HG03196 (cell line): ENCODE measurements around the gene NLGN4X.

ENCODE experiments used
- ATAC-seq: cut with Tn5 transposase; IDR thresholded peaks from one replicate; pipeline ENCODE4 v1.9.1; 2021; ENCODE audit not compliant: unreplicated experiment

NLGN4X gene

DNA sequence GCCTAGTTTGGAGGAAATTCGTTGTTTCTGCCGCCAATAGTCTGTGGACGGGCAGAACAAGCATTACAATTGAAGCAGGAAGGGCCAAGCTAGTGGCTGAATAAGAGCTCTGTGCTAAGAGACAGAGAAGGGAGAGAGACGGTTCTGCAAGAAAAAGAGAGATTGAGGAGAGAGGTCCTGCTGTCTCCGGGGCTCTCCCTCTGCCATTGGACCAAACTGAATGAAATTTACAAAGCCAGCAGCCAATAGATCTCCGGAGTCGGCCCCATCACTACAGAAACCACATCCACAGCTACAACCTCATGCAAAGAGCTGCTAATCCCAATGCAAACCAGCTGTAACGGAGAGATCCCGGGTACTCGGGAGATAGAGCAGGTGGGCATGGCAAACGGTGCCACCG lies at the start of gene NLGN4X:
NLGN4X (minus strand) TSS at position 148 of the 400 bp plus-strand sequence. CDS start 77,401 bp downstream, outside the sequence.
- ATAC-seq = no peak

DNA sequence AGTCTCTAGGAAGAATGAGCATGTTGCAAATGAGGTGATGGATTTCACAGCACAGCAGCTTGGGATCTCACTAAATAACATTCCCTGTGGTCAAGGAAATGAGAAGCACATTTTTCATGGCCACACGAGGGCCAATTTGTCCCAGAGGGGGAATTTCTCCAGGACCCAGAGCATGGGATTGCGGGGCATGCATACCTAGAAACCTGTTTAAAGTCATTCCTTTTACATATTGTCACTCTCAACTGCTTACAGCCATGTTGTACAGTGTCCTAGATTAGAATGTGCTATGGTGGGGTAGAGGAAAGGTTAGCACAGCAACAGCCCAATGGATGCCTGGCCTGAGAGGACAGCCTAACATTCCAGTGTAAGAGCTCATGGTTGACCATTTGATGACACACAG lies 37.4 kb upstream of the NLGN4X start:
- ATAC-seq = no peak

DNA sequence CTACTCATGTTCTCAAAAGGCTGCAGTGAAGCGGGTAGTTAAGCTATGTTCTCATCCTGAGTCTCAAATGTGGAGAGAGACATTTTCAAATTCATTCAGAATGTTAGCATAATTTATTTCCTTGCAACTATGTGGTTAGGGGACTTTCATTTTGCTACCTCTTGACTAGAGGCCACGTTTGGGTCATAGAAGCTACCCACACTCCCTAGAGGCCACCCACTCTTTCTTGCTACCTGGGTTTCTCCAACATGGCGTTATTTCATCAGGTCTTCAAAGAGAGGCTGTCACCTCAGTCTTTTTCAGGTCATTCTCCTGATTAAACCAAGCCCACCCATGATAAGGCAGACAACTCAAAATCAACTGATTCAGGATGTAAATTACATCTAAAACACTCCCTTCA lies 34.3 kb upstream of the NLGN4X start:
- no peak for ATAC-seq

DNA sequence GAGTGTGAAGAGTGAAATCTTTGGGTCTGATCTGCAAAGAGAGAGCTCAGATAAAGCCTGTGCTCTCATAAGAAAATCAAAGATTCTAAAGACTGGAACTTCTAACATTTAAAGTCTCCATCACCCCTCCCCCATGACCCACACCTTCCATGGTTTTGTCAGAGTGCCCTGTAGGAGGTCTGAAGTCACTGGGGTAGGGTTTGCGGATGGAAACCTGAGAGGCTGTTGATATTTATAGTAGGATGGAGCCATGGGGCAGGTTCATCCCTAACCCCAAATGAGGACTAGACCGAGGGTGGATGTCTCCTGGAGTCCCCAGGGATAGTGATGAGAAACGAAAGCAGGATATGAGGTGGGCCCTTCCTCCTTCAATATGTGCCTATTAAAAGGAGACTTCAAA lies 28.4 kb upstream of the NLGN4X start:
- no peak for ATAC-seq

DNA sequence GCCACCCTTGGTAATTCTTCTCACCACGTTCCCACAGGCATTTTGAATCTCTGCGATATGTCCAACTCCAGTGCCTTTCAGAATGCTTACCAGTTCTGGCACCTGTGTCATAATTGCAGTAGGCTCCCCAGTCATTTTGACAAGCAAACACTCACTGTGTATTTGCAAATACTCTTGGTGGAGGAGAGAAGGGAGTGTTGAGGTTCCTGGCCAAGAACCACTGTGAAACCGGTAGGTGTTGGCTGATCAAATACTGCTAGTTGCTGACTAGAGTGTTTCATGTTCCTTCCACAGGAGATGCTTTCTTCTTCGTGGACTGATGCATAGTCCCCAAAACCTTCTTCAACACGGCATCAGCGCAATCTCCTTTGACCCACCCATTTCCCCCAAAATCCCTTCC lies 16.0 kb upstream of the NLGN4X start:
- ATAC-seq = no peak

DNA sequence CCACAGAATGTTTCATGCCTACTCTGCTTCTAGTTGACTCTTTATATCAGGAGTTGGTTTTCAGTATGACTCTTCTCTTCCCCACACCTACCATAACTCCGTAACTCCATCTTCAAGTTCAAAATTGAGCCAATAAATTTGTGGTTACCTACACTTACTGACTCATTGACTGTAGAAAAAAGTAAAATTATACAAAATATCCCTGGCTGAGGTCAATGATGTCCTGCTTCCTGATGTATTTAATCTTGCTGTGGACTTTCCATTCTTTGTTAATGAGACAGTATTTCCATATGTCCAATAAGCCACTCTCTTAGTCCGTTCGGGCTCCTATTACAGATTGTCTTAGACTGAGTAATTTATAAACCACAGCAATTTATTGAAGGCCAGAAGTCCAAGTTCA lies 9.9 kb upstream of the NLGN4X start:
- ATAC-seq = no peak

DNA sequence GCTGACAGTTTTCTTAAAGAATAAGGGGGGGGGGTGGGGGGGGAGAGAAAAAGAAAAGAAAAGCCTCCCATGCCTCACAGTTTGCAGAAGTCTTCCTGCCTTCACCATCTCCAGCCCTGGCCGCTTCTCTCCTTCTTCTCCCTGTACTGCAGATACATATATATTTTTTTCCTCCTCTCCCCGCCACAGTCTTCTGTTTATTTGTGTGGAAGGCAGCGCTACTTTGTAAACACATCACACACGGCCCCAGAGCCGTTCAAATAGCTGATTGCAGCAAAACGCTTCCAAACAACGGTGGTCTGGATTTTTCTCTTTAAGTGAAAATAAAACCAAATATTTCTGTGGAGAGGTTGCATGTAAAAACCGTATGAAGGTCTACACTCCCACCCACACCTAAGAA lies 732 bp downstream of the NLGN4X start:
- ATAC-seq = no peak

DNA sequence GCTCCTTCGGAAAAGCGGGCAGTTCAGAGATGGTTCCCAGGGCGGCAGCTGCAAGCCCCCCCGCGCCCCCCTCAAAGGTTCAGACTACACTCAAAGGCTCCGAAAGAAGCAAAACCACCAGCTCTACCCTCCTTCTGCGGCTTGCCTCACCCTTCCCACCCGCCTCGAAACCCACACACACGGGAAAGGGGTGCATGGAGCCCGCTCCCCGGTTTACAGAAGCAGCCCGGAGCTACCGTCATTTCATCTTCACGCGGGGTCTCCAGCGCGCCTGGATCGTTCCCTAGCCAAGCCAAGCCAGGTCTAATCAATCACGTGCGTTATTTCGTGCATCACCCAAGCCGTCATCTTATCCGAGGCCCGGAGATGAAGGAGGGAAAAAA lies 1.2 kb downstream of the NLGN4X start:
- no peak for ATAC-seq

DNA sequence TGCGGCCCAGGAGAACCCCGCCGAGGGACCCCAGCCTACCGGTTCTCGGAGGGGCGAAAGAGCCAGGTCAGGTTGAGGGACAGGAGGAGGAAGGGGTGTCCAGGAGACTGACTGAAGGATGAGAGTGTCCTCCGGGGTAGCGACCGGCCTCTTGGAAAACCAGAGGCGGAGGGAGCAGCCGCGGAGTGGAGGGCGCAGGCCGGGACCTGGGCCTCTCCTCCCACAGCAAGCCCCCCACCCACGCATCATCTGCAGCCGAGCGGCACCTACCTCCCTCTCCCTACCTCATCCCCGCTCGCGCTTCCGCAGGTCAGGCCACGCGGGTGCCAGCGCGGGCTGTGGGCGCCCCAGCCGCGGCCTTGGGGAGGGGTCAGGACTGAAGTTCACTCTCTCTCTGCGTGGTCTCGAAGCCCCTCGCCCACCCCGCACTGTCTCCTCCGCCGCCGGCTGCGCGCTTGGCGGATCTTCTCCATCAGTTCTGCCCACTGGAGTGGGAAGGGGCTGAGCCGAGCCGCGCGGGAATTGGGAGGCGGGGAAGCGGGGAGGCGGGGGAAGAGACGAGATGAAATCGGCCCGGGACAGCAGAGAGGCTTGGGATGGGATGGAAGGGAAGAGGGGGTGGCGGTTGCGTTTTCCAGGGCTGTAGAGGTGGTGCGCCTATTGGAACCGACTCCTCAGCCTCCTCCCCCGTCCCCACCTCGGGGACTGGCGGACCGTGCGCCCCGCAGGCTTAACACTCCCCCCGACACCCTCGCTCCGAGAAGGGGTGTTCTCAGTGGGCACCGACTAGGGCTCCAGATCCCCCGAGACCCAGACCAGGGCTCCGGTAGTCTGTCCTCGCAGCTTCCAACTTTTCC lies 1.8 kb downstream of the NLGN4X start:
- ATAC-seq = no peak

DNA sequence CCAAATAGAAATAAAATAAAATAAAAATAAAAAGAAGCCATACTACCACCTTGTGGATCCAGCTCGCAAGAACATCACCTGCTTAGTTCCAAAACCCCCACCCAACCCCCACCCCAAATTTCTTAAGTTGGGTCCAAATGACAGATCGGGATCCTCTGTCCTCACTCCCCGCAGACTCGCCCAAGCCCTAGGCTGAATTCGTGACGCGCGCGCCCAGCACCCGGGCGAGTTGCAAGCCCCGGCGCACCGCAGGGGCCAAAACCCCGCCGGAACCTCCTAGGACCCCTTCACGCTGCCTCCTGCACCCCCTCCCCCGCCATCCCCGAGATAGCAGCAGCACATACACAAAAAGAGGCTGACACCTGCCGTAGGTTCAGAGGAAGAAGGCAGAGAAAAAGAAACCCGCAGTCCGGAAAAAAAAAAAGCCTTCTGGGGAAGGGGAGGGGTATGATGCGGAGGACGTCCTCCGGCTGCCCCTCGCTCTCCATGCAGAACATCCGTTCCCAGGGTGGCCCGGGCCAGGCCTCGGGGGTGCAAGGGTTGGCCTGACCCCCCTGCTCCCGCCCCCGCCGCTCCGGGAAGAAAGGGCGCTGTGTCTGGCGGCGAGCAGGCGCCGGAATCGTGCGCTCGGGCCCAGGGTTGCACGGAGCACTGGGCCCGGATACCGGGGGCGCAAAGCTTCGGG lies 2.6 kb downstream of the NLGN4X start:
- ATAC-seq = no peak

DNA sequence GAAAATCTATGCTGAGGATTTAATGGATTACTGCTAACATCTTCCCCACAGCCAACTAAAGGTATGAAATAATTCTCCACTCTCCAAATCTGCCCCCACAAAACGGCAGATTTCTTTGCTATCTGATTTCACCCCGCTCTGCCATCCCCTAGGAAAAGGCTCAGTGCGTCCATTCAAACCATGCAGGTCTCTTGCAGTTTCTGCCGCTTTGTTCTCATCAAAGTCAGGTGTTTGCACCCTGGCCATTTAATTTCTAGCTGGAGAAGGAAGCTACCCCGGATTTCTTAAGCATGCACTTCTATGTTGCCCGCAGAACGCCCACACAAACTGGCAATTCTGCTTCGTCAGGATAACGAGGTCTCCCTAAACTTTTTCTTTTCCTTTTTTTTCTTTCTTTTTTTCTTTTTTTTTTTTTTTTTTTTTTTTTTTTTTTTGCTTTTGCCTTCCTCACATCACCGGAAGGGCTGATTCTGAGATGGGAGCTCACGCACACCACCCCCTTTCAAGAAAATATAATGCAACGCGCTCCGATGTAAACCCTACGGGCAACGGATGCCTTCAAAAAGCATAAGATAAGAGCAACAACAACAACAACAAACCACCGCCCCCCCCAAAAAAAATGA lies 3.3 kb downstream of the NLGN4X start:
- ATAC-seq = no peak

DNA sequence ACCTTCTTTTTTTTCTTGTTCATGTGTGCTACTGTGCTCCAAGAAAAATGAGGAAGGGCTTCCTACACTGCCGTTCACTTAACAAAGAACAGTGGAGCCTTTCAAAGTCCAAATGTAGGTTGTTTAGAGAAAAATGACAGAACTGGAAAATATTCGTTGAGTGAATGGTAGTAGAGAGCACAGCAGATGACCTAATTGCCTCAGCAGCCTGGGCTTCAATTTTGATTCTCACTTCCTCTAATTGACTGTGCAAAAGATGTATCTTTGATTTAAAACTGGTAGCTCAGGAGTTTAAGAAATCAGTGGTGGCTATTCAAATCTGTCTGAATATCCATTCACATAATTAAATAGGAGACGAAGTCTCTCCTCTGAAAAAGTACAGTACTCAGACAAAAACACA lies 5.2 kb downstream of the NLGN4X start:
- no peak for ATAC-seq

DNA sequence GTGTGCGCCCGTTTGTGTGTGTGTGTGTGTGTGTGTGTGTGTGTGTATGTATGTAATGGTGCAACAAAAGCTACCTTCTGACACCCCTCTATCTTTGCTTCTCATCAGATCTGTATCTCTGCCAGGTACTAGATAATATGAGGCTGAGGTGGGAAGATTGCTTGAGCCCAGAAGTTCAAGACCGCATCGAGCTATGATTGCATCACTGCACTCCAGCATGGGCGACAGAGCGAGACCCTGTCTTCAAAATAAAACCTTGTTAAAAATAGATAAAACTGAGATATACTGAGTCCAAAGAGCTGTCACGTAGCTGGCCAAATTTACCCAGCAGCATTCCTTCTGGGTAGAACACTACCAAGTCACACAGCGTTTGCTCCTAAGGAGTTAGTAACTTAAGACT lies 18.4 kb downstream of the NLGN4X start:
- ATAC-seq = no peak

DNA sequence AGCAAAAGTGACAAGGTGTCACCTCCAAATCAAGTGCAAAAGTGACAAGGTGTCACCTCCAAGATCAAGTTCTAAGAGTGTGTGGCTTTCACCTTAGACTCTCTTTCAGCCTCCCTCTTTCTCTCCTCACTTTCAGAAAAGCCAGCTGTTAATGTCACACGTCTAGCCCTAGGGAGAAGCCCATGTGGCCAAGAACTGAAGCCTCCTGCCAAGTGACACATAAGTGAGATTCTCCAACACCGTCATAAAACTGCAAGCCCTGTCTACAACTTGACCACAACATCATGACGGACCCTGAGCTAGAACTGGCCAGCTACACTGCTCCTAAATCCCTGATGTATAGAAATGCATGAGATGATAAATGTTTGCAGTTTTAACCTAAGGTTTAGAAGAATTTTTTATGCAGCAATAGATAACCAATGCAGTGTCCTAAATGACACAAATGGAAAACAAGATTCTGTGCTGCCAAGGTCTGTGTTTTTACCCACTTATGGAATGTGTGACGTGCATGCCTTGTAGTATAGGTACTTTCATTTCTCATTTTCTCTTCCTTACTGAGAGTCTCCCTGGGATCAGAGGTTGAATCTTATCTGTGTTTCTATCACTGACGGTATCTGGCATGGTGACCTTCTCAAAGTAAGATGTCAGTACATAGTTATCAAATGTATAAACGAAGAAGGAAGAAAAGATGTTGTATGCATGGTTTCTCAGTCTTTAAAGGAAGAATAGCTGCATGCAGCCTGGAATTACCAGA lies 25.0 kb downstream of the NLGN4X start:
- ATAC-seq = no peak

DNA sequence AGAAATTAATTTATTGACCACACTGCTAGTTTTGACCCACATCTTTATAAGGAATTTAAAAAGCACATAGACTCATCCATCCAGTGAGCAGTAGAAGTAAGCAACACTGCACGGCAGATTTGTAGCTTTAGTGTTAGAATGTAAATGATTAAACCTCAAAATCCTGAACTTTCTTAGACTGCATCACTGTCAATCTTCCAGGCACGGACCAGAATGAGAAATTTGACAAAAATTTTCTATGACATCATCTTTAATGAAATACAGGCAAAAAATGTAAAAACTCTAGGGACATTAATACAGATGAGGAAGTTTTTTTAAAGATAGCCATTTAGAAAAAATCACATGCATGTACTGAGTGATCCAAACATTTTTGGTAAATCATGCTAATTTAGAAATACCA lies 29.2 kb downstream of the NLGN4X start:
- no peak for ATAC-seq

DNA sequence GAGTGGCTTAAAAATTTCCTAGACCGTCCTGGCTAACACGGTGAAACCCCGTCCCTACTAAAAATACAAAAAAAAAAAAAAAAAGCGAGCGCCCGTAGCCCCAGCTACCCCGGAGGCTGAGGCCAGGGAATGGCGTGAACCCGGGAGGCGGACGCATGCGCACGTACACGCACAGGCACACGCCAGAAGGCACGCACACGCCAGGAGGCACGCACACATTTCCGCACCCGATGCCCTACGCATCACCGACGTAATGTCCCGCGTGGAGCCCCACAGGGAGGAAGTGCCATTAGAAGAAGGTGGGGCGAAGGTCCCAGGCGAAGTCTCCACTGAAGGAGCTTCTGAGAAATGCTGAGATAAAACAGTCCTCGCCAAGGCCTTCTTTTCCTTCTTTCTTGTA lies 41.4 kb downstream of the NLGN4X start:
- no peak for ATAC-seq

DNA sequence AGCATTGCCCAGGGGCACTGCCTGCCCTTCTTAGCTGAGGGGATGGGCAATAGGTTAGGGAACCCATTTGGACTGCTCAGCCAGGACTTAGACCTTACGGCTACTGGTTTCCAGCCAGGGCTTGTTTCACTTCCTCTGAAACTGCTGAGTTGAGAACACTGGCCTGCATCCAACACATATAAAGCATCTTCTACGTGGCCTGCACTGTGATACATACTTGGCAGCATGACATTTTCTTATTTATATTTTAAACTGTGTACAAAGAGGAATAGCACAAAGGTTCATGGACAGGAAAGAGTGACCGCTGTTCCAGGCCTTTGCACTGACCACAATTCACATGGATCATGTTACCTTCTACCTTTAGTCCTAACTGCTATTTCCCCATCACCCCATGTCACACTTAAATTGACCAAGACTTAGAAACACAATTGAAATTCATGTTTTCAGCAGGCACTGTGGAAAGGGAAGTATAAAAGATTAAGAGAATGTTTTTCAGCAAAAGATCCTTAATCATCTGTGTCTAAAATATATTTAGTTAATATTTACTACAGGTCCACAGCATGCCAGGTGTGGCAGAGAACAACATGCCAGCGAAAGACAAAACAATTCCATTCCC lies 43.7 kb downstream of the NLGN4X start:
- ATAC-seq = no peak

DNA sequence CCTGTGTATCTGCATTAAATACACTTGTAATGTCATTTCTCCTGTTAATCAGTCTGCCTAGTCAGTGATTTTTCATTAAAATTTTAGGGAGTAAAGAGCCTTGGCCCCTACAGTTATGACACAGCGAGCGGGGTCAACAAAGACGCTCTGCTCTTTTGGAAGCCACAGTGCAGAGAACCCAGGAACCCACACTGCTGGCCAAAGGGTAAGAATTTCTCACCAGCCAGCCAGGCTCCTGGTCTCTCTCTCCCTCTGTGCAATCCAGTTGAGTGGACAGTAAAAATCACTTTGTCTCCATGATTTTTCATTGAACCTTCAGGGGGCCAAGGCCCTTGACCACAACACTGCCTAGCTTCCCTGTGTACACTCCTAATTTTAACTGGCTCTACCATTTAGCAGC lies 52.8 kb downstream of the NLGN4X start:
- no peak for ATAC-seq

DNA sequence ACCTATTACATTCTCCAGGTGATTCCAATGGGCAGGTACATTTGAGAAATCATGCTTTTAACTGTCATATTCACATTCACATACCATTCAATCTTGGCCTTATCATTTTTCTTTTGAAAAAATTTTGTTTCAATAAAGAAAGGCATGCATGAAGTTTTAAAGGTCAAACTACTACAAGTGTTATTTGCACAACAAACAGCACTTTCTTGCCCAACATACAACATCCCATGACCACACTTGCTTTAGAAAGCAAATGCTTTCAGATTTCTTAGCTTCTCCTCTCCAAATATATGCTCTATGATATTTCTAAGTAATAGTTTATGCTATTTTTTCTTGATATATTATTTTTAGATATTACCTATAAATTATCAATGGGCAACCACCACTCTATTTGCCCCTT lies 58.2 kb downstream of the NLGN4X start:
- no peak for ATAC-seq

DNA sequence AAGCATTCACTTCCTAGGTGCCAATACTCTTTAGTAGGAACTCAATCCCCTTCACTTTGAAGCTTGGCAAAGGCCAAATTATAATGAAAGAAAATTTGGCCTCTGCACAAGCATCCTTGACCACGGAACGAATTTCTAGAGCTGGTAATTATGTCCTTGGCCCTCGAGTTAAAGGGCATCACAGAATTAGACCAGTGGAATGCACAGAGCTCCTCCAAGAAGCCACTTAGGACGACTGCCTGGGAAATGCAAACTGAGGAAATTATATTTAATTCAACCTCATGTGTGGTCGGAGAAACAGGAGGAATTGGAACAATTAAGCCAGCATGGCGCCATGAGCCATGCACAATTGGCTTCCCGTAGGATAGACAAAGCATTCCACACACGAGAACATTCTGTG lies 59.3 kb downstream of the NLGN4X start:
- no peak for ATAC-seq

DNA sequence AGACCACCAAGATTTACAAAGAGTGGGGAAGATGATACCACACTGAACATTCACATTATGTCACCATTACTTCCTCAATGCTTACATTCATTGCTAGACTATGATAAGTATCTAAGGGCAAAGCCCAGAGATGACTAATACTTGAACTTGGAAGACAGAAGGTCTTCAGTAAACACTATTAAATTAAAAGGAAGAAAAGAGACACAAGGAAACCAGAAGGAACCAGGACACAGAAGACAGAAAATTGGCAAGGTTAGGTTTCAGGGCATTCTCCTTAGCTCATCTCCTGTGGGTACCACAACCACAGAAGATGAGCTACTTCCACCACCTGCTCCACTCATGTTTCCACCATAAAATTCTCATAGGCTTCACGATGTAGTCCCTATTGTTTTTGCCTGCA lies 64.9 kb downstream of the NLGN4X start:
- ATAC-seq = no peak
